Measurements from ENCODE around the gene TAS2R46.

GRCh38 chr12:11092128-11092527 lies 30.0 kb upstream of the TAS2R46 start, which contains the start of gene TAS2R43:
- TF ChIP-seq CTCF (IDR thresholded peaks at IDR 0.05): no peak
- TF ChIP-seq POLR2AphosphoS5 (IDR thresholded peaks at IDR 0.05): no peak
- no peak for TF ChIP-seq POLR2A (IDR thresholded peaks at IDR 0.05)

Measured in gastroesophageal sphincter (tissue), 3 donors.